Measurements from ENCODE around the gene C9orf72.

C9orf72 gene

GRCh38 chr9:27538647-27539046 is 34.6 kb downstream of the C9orf72 start:
- DNase-seq (ENCODE audit: low read depth), result no peak

DNA sequence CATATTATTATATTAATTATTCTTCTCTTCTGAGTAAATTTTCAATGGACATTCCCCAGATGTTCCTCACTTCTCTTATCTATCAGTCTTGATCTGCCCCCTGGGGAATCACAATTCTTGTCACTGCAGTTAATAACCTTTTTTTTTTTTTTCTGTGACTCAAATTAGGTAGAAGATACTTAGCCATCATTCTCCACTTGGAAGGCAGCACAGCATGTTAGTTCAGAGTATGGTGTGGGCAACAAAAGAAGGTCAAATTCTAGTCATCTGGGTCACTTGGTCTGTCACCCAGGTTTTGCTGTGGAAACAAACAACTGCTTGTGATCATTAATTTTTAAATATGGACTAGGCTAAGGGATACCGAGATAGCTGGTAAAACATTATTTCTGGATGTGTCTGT is 35.5 kb downstream of the C9orf72 start:
- DNase-seq (ENCODE audit: low read depth), result no peak

DNA sequence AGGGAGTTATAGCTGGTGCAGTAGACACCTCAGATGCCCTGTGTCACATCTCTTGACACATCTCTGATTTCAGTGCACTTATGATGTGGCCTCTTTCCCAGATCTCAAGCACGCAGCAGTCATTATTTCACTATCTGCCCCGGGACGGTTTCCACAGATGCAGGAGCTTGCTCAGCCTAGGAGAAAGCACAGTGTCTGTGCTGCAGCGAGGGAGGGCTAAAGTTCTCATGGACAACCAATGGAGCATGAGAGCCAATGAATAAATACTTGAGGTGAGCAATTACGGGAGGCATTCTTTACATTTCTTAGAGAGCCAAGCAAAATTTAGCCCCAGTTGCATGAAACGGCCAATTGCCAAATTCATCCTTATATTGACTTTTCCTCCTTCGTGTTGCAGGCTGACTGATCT is 36.2 kb downstream of the C9orf72 start:
- DNase-seq (ENCODE audit: low read depth), result no peak

DNA sequence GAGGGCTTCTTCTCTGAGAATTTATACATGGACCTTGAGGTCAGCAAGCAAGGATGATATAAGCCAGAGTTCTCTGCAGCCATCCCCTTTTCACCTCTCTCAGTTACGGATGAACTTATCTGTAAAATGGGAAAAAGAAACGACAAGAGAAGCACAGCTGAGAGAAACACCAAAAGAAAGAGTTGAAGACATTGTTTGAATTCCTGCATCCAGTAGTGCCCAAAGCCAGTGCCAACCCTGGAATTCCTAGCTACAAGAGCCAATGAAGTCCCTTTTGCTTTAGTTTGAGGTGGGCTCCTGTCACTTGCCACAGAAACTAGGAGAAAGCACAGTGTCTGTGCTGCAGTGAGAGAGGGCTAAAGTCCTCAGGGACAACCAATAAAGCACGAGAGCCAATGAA is 37.1 kb downstream of the C9orf72 start:
- no peak for DNase-seq (ENCODE audit: low read depth)

GRCh38 chr9:27535701-27536118 is 37.6 kb downstream of the C9orf72 start:
- DNase-seq (ENCODE audit: low read depth), result no peak

- no peak for DNase-seq (ENCODE audit: low read depth)
Observed at GRCh38 chr9:27534658-27535209, 38.5 kb downstream of the C9orf72 start.

DNA sequence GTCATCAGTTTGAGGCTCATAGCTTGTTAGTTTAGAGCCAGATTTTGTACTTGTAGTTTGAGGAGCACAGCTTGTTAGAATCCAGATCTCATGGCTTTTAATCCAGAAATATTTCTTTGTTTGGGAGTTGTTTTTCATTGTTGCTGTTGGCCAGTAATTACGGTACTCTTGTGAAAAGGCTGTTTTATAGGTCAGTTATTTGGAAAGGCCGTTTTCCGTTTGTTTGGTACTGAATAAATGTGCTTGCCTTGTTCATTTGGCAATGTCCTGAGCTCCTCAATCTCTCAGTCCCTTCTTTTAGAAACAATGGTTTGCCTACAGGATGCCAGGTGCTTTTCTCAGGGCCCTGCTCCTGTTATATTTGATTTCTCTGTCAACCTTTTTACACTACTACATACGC is 39.1 kb downstream of the C9orf72 start:
- no peak for DNase-seq (ENCODE audit: low read depth)

DNA sequence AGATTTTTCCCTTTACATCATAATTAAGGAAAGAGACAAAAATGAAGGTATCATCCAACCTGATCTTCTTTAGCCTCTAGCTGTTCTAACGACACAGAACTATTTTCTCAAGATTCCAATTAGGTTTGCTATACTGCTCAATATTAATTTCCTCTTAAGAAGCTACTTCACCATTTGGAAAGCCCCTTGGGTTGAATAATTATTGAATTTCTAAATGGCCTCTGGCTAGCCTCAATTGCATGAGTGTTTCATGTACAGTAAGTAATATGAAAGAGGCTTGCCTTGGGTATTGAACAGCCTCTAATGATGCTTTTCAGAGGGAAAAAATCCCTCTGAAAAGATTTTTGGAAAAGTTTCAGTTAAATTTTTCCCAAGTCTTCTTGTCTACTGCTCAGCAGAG is 40.0 kb downstream of the C9orf72 start:
- no peak for DNase-seq (ENCODE audit: low read depth)

GRCh38 chr9:27532046-27532445 is 41.2 kb downstream of the C9orf72 start:
- no peak for DNase-seq (ENCODE audit: low read depth)

DNA sequence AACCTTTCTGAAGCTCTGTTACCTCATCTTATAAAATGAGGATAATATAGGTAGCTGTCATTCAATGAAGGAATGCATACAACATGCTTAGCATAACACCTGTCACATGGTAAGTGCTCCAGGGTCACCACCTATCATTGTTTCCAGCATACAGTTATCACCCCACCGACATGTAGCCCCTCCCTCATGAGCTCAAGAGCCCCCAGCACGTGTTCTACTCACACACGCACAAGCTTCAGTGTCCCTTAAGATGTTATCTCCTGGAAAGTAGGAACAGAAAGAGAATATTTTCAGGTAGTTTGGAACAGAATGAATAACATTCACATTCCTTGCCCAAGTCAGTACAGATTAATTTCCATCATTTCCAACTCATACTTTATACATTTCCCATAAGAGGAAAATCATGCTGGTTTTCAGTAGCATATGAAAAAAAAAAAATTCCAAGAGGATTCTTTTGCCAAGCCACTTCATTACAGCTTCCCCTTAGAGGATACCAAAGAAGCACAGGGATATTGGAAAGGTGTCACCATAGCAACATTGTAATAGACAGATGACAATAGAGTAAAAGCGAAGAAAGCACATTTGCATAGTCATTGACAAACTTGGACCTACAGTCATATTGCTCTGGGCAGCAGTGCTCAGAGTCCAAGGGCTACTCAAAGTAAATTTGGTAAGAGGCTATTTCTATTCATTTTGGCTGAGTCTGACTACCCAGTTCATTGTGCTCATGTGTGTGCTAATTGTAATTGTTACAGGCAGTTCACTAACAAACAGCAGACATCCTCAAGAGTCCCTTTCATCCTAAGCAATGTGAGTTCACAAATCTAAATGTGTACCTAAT is 42.1 kb downstream of the C9orf72 start:
- DNase-seq (ENCODE audit: low read depth), result no peak

DNA sequence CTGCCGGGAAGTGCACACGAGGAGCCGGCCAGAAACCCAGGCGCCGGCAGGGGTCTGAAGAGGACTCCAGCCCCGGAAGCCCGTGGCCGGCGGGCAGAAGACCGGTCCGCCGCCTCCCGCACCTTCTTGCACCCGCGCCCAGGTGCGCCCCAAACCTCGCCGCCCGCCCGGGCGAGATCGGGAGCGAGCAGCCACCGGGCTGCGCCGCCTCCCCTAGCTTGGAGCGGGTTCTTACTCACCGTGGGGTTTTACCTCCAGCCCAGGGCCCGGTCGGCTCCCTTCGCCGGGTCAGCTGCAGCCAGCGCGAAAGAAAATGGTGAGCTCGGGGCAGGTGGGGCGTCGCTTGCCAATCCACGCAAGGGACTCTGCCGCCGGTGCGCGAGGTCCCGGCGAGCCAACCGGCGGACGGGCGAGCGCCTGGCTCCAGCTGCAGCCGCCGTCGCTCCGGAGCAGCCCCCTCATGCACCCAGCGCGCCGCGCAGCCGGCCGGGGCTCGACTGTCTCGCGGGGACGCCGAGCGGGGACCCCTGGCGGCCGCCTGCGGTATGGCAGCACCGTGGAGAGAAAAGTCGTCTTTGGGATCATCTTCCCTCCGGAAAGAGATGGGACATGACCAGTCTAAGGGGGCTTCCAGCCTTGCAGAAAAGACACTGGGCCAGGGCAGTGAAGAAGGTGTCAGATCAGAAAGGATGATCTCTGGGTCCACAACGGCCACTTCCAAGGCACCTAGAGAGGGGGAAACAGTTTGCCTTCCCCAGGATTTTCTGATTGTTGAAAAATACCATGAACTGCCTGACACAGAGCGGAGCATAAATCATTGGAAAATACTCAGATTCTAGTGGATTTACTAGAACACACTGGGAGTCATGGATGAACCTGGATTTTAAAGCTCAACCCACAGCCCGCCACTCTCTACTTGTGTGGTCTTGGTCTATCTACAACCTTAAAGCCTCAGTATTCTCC is 43.7 kb downstream of the C9orf72 start, which contains the start of gene MOB3B:
TSS of gene MOB3B (minus strand) at position 499 of the 963 bp plus-strand sequence. CDS start 74,264 bp downstream, outside the sequence.
- DNase-seq (ENCODE audit: low read depth), result peak; percentile 59

DNA sequence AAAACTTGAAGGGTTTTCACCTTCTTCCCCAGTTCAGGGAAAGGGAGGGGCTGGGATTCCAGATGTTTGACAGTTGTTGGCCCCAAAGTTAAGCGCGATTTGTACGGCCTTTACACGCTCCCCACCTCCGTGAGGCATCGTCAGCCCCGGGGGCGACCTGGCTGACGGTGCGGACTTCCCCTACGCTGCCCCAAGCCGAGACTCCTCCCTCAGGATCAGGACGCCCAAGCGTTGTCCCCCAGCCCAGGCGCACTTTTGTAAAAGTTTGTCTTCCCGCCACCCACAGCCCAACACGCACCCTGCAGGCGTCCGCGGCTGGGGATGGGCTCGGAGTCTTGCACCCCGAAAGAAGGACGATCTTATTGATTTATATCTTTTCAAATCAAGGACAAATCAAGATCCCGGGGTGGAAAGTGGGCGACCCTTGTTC is 44.4 kb downstream of the C9orf72 start:
- DNase-seq (ENCODE audit: low read depth), result peak; percentile 14

GRCh38 chr9:27528076-27528885 is 45.0 kb downstream of the C9orf72 start:
- DNase-seq (ENCODE audit: low read depth), result peak; percentile 18

DNA sequence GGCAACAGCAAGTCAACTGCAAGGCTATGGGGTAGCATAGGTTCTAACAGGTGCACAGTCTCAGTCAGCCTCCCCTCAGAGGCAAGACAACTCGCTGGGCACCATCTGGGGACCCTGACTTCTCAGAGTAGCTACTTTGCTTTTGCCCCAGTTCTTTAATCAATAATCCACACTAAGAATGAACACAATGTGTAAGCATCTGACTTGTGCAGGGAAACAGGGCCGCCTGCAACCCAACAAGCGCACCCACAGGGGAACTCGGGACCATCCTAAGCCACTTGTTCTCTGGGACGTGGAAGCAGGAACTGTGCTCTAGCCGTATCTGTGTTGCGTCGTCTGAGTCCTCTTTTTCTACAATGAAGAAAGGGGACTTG is 45.6 kb downstream of the C9orf72 start:
- no peak for DNase-seq (ENCODE audit: low read depth)

- no peak for DNase-seq (ENCODE audit: low read depth)
Observed at GRCh38 chr9:27524236-27524635, 49.0 kb downstream of the C9orf72 start, which contains the start of gene IFNK. TSS of gene IFNK (plus strand) at chr9:27524290. CDS start at chr9:27524337, 47 bp downstream.

DNA sequence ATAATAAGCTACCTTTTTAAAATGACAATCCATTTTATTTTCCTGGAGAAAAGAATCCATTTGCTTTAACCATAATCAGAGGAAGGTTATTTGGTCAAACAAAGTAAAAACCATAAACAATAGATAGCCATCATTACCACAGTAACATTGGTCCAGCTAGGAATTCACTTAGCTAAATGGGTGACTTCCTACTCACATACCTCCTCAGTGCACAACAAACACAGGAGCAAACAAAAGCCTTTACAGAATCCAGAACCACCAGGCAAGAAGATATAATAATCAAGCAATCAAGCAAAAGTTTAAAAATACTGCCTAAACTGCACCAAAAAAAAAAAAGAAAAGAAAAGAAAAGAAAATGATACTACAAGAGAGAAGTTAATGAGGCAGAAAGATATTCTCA is 50.1 kb downstream of the C9orf72 start:
- DNase-seq (ENCODE audit: low read depth), result no peak

- no peak for DNase-seq (ENCODE audit: low read depth)
Observed at GRCh38 chr9:27520986-27521385, 52.3 kb downstream of the C9orf72 start.

DNA sequence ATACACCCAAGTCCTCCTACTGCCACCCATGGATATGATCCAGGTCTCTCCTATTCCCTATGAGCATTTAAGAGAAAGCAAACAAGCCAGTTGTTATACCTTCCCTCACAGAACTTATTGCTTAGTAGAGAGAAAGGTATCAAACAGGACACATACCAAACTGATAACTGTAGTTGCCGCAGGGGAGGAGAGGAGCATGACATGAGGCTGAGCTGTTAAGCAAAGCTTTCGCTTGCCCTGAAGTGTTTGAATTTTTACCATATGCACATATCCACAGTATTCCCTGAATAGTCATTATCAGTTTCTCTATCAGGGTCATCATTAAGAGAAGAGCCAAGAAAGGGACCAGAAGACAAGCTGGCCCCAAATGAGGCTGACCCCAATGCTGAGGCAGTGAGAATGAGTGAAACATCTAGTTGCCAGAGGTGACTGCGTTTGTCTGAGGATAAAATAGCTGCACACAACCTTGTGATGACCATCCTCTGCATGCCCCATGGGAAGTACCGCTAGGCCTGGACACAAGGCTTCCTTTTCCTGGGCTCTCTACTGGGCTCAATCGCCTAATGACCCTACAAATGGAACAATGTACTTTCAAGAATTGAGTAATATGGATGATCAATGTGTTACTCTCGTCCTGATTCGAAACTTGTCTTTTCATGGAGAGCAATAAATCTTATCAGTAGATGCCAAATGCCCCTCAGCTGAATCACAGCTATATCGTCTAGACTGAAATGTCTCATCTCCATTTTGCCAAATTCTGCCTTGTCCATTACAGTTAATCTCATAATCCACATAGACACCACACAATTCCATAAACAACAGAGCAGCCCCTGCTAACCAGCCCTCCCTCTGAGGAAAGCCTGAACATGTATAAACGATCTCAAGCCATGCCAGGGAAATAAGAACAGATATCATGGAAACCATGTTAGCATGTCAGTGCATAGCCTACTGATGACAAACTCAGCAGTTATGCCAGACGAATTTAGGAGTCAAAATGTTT is 53.5 kb downstream of the C9orf72 start:
- no peak for DNase-seq (ENCODE audit: low read depth)

GRCh38 chr9:27518809-27519208 is 54.5 kb downstream of the C9orf72 start:
- no peak for DNase-seq (ENCODE audit: low read depth)

- no peak for DNase-seq (ENCODE audit: low read depth)
Observed at GRCh38 chr9:27518006-27518405, 55.3 kb downstream of the C9orf72 start.
